ENCODE data around the gene TNFRSF19.

Gene TNFRSF19

DNA sequence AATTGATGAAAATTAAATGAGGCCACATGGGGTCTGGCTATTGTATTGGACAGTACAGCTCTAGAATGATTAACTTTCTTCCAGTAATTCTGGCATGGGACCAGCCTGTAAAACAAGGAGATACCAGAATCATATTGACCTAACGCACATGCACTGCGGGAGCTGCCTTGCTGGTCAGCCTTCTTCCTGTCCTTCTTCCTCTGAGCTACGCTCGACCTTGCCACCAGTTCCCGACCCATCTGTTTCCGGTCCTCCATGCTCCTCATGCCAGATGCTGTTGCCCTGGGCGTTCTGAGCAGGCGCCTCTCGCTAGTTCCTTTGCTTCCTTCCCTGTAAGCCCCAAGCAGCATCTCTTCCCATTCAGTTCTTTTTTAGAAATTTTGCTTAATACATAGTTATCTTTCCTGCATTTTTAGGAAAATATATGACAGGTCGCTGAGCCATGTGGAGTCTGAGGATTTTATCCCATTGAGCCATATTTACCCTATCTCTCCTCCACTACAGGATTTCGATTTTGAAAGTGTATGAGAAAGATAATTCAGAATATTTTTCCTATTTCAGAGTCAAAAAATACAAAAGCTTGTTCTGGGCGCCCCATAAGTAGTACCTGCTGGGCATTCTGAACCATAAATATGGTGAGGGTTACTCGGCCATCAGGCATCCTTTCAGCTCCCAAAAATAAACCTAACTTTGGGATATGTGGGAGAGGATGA, 38.6 kb downstream of the TNFRSF19 start:
- no peak for DNase-seq

- DNase-seq: no peak
Observed at GRCh38 chr13:23609414-23609760, 39.2 kb downstream of the TNFRSF19 start.

DNA sequence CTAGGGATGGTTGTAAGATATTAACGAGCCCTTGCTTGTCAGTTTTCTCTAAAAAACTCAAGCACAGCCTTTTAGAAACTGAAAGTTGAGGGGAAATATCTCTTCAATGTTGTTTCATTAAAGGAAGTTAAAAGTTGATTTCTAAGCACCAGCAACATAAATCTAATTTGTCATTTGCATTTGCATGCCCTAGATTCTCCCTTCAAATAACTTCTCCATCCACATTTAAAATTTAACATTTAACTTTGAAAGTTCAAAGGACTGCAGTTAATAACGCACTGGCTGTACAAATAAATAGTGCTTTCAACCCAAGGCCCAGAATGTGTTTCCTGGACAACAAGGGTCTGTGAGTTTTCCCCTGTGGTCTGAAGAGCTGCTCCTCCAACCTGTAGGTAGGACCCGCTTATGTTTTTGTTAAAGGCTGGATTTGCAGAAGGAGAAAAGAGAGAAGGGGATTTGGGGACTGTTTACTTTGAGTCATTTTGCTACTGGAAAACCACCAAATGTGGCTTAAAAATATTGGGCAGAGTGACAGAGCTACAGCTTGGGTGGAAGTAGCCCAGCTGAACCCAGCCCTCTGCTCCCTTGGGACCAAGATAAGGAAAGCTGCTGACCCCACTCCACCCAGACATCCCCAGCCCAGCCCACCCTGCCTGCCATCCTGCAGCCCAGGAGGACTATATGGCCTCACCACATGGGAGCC, 39.8 kb downstream of the TNFRSF19 start:
- DNase-seq: no peak

GRCh38 chr13:23610966-23611491, 40.8 kb downstream of the TNFRSF19 start:
- no peak for DNase-seq

GRCh38 chr13:23612182-23612581, 42.0 kb downstream of the TNFRSF19 start:
- no peak for DNase-seq

DNA sequence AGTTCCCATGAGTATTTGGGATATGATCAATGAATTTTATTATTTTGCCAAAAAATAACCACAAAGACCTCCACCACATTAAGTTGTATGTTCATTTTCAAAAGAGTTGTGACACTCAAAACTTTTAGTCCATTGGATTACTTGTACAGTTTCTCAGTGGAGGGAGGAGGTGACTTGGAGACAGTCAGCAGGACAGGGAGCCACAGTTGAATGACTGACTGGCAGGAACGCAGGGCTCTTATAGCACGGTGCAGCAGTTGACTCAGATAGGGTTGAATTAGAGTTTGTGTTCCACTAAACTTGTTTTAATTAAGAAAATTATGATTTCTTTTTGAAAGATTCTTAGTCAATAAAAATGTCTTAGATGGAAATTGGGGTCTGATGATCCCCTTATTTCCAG, 42.5 kb downstream of the TNFRSF19 start:
- DNase-seq: no peak

- no peak for DNase-seq
Observed at GRCh38 chr13:23613596-23613995, 43.4 kb downstream of the TNFRSF19 start.

DNA sequence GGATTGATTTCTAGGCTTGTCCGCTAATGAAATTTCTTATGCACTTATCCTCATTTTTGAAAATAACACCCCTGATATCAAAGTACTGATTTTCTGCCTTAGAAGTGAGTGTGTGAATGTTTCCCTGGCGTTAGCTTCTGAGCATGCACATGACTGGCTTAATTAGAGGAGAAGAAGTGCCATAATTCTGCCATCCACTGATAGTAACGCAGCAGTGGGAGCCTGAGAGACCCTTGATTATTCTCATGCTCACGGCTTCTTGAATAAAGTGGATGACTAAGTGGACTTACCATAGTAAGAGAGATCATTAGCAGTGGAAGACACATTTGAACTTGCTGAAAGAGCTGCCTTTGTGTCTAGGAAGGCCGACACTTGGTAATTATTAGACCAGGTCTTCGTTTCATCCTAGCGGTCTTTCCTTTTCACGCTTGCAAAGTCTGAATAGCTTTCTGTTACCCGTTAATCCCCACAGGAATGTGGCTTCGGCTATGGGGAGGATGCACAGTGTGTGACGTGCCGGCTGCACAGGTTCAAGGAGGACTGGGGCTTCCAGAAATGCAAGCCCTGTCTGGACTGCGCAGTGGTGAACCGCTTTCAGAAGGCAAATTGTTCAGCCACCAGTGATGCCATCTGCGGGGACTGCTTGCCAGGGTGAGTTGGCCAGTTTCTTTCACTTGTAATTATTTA, 45.3 kb downstream of the TNFRSF19 start:
- DNase-seq: no peak

GRCh38 chr13:23616228-23616627, 46.0 kb downstream of the TNFRSF19 start:
- no peak for DNase-seq

DNA sequence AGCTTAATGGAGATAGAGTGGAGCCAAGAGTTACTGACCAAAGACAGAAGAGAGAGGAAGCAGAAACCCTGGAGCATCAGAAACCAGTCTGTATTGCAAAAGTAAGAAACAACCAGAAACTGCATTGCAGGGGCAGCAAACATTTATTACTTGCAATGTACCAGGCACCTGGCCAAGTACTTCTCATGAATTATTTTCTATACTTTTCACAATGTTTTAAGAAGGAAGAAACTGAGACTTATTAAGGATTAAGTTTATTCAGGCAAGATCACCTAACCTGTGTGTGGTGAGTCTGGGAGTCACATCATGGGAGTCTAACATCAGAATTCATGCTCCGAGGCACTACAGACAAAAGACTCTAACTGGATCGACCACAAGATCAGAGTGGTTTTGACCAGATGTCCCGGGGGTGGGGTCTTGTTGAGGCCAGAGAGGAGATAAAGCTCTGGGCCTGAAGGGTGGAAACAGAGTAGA, 47.4 kb downstream of the TNFRSF19 start:
- no peak for DNase-seq

GRCh38 chr13:23618341-23618740, 48.1 kb downstream of the TNFRSF19 start:
- DNase-seq: no peak

DNA sequence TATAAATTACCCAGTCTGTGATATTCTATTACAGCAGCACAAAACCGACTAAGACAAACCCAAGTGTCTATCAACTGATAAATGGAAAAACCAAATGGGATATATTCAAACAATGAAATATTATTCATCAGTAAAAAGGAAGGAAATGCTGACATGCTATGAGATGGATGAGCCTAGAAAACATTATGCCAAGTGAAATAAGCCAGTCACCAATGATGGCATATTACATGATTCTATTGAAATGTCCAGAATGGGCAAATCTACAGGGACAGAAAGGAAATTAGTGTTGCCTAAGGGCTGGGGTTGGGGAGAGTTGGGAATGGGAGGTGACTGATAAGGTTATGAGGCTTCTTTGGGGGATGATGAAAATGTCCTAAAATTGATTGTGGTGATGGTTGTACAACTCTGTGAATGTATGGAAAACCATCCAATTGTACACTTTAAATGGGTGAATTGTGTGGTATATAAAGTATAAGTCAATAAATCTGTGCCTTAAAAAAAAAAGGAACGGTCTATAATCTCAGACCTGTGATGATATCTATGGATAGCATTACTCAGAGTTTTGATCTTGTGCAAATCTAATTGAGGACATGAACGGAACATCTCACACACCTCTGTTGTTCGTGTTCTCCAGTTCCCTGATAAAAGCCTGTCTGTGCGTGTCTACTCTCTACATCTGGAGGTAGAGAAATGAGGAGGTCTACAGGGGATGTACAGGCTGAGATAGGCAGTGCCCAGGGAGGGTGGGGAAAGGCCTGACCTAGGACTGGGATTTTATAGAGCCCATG, 49.0 kb downstream of the TNFRSF19 start:
- no peak for DNase-seq

DNA sequence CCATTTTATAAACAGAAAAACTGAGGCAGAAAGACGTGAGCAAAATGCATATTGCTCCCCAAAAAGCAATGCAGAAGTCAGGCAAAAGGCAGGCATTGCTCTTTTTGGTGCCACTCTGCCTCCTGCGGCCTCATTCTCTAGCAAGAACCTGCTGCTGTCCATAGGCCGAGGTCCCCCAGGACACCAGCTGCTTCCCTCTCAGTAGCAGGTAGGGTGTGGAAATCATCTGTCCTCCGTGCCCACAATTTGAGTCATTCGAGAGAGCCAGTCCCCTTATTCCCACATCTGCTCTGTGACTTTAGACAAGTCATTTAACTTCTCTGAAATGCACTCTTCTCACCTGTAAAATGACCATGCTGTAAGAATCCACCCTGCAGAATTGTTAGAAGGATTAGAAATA, 50.0 kb downstream of the TNFRSF19 start:
- DNase-seq: no peak

GRCh38 chr13:23620613-23621315, 50.6 kb downstream of the TNFRSF19 start:
- DNase-seq: no peak

DNA sequence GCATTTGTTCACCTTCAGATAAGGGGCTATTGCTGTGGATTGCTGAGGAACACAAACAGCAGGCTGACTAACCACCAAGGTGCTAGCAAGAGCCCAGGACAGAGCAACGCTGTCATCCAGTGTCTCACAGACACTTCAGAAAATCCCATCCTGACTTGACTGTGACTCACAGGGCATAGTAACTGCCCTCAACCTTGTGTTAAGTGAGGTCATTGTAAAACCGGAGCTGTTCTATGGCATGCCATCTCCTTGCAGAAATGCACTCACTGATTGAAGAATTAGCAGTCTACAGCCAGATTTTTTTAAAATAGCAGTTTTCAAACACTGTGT, 51.1 kb downstream of the TNFRSF19 start:
- no peak for DNase-seq

GRCh38 chr13:23622985-23623384, 52.8 kb downstream of the TNFRSF19 start:
- no peak for DNase-seq

- no peak for DNase-seq
Observed at GRCh38 chr13:23623394-23623793, 53.2 kb downstream of the TNFRSF19 start.

DNA sequence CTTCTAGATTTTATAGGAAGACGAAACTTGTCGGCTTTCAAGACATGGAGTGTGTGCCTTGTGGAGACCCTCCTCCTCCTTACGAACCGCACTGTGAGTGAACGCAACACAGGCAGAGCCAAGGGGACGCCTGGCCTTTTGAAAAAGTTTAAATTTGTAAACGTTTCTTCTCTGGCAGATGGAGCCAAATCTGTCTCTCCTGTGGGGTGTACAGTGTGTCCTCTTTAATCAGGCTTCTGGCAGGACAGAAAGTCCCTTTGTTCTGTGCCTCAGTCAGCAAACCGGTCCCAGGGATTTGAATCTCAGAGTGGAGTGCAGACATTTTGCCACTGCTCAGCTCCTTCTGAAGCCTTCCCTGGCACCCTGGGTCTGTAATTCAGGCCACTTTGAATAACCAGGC, 56.5 kb downstream of the TNFRSF19 start:
- no peak for DNase-seq

- no peak for DNase-seq
Observed at GRCh38 chr13:23627410-23627809, 57.2 kb downstream of the TNFRSF19 start.

- no peak for DNase-seq
Observed at GRCh38 chr13:23628250-23628649, 58.0 kb downstream of the TNFRSF19 start.

GRCh38 chr13:23628765-23629565, 58.8 kb downstream of the TNFRSF19 start:
- no peak for DNase-seq
